Calu3 (cell line): ENCODE data around the gene CD248. TPM values are rescaled to one million over a fixed set of nuclear protein-coding genes. Genes with fewer than 3 reads are reported as not detected.

Experiments
- BruUV-seq: library from RNA; stranded (reverse); fragments of 400-500 nt; replicated peaks from 2 replicates; lab custom pipeline; 2021; lab: Mats Ljungman, UMichigan
- CTCF ChIA-PET: fragments of 300-600 bp; sonication (Branson Sonifier 250); formaldehyde crosslinking; loops from one replicate; lab custom pipeline; 2022; ENCODE audit warnings: antibody characterized with exemption; lab: Charles Lee
- DNase-seq: peaks from one replicate; pipeline ENCODE4 v3.0.0; 2022
- H3K27ac Mint-ChIP-seq: one replicate; pipeline ENCODE4 v1.8.0; 2022; ENCODE audit warnings: mixed read lengths; ENCODE audit not compliant: unreplicated experiment
- H3K27me3 Mint-ChIP-seq: one replicate; pipeline ENCODE4 v1.8.0; 2022; ENCODE audit warnings: mixed read lengths; ENCODE audit not compliant: unreplicated experiment
- H3K36me3 Mint-ChIP-seq: one replicate; pipeline ENCODE4 v1.8.0; 2022; ENCODE audit warnings: mild to moderate bottlenecking, moderate library complexity, mixed read lengths; ENCODE audit not compliant: insufficient read depth, unreplicated experiment
- H3K4me1 Mint-ChIP-seq: one replicate; pipeline ENCODE4 v1.8.0; 2022; ENCODE audit warnings: mild to moderate bottlenecking, low read depth, mixed read lengths; ENCODE audit not compliant: unreplicated experiment
- H3K4me3 Mint-ChIP-seq: one replicate; pipeline ENCODE4 v1.8.0; 2022; ENCODE audit warnings: mild to moderate bottlenecking, low read depth, moderate library complexity, mixed read lengths; ENCODE audit not compliant: unreplicated experiment
- H3K9me3 Mint-ChIP-seq: one replicate; pipeline ENCODE4 v1.8.0; 2022; ENCODE audit warnings: low read depth, mixed read lengths; ENCODE audit not compliant: unreplicated experiment
- intact Hi-C: fragments of 100-400 bp; cut with micrococcal nuclease; formaldehyde crosslinking; loops from one replicate; pipeline ENCODE4 v1.10.0; 2022; ENCODE audit not compliant: unreplicated experiment
- total RNA-seq: library from RNA; stranded (reverse); gene quantifications from 2 replicates; pipeline ENCODE4 v1.2.3, GENCODE V29; 2022
- TF ChIP-seq, protein P1 (sequence below): fragments of 200-600 bp; IDR thresholded peaks from one replicate; pipeline ENCODE4 v1.8.0; 2022; ENCODE audit warnings: antibody characterized with exemption; ENCODE audit not compliant: unreplicated experiment

The CD248 gene
- total RNA-seq, 1 experiment from 2014 or later: not detected

DNA sequence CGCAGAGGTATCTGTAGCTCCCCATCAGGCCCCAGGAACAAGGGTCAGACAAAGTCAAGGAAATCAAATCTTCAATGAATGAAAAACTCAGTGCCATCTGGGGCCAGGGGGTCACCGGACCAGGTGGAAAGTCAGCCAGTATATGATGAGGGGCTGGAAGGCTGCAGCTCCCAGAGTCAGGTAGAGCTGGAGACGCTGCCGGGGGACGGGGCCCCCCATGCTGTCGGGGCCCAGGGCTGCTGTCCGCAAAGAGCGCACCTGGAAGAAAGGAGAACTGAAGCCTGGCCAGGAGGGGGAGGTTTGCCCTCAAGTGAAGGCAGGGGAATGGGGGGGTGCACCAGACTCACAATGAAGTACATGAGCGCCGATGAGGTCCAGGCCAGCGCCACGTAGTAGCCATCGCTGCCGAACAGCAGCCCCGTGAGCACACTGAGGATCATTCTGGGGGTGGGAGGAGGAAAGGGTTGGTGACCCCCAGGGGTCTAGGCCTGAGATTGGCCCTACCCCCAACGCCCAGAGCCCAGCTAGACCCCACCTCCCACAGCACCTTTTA is 32.2 kb downstream of the CD248 start:
- H3K27ac Mint-ChIP-seq: no peak overlapping the region
- H3K4me1 Mint-ChIP-seq: peaks cover 15% of the 10 kb centered on the region
- no TSS peak for BruUV-seq
- no peak overlapping the region for H3K4me3 Mint-ChIP-seq
- H3K36me3 Mint-ChIP-seq: peaks cover 61% of the 10 kb centered on the region
- H3K27me3 Mint-ChIP-seq: peaks cover 17% of the 10 kb centered on the region
- CTCF ChIA-PET: interaction anchor here (0.5 to 0.7 kb wide), 2 partner anchors 30 to 375 kb away, joined by 3 to 10 read pairs; no protein-coding TSS in a partner anchor
- intact Hi-C loops: no loop called here
- H3K9me3 Mint-ChIP-seq: no peaks in the 10 kb centered on the region
- no peak for DNase-seq
- TF ChIP-seq, protein P1, sequence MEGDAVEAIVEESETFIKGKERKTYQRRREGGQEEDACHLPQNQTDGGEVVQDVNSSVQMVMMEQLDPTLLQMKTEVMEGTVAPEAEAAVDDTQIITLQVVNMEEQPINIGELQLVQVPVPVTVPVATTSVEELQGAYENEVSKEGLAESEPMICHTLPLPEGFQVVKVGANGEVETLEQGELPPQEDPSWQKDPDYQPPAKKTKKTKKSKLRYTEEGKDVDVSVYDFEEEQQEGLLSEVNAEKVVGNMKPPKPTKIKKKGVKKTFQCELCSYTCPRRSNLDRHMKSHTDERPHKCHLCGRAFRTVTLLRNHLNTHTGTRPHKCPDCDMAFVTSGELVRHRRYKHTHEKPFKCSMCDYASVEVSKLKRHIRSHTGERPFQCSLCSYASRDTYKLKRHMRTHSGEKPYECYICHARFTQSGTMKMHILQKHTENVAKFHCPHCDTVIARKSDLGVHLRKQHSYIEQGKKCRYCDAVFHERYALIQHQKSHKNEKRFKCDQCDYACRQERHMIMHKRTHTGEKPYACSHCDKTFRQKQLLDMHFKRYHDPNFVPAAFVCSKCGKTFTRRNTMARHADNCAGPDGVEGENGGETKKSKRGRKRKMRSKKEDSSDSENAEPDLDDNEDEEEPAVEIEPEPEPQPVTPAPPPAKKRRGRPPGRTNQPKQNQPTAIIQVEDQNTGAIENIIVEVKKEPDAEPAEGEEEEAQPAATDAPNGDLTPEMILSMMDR: no peak

DNA sequence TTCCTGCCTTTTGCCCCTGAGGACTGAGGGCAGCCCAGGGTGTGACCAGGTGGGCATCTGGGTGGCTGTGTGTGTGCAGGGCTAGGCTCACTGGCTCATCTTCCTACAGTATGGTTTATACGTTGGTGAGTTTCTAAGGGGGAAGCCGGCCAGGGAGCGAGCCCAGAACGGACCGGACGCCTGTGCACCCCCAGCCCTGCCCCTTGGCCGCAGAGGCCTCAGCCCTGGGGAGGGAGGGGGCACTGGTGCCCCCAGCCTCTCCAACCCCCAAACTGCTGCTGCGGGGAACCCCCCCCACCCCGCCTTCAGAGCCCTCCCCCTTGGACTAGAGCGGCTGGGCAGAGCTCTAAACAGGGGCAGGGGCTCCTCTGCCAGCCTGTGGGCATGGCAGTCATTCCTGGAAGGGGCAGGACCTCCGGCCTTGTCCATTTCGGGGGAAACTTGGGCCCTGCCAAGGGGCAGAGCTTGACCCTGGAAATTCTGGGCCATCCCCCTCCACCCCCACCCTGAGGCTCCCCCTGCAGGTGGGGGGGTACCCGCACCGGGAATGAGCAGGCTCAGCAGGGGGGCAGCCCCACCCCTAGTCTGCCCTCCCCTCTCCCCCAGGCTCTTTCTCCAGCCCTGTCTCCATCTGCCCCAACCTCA is 33.3 kb downstream of the CD248 start:
- DNase-seq: no peak
- peaks cover 27% of the 10 kb centered on the region for H3K27me3 Mint-ChIP-seq
- CTCF ChIA-PET: interaction anchor here (0.7 kb wide), 1 partner anchor 374 kb away, joined by 10 read pairs; no protein-coding TSS in a partner anchor
- BruUV-seq: no TSS peak
- TF ChIP-seq, protein P1: peak; percentile 27
- H3K9me3 Mint-ChIP-seq: no peaks in the 10 kb centered on the region
- intact Hi-C loops: no loop called here
- H3K36me3 Mint-ChIP-seq: peaks cover 53% of the 10 kb centered on the region
- H3K27ac Mint-ChIP-seq: no peak overlapping the region
- H3K4me1 Mint-ChIP-seq: peaks cover 15% of the 10 kb centered on the region
- H3K4me3 Mint-ChIP-seq: no peak overlapping the region

DNA sequence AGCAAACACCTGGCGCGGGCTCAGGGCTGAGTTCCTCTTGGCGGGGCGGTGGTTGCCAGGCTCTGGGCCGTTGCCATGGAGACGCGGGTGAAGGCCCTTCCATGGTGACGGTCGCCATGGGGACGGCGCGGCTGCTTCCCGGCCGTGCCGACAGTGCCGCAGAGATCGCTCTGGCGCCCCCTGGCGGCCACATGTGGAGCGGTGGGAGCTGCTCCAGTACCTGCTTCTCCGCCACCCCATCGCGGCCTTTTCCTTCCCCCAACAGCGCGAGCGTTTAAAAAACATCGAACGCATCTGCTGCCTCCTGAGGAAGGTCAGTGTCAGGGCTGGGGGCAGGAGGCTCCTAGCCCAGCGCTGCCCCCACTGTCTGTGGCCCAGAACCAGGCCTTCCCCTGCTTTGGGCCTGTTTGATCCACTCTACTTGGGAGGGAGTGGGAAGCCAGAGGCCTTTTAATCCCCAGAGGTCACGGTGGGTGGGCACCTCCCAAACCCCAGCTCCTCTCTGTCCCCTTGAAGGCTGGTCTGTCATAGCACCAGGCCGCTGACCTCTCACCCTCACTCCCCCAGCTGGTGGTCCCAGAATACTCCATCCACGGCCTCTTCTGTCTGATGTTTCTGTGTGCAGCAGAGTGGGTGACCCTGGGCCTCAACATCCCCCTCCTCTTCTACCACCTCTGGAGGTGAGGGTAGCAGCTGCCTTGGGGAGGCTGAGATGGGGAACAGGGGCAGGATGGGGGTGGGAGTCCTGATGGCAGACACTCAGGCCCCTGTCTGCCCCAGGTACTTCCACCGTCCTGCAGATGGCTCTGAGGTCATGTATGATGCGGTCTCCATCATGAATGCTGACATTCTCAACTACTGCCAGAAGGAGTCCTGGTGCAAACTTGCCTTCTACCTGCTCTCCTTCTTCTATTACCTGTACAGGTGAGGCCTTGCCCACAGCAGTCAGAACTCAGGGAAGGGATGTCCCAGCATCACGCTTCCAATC is 34.1 kb downstream of the CD248 start:
- TF ChIP-seq, protein P1: peak; percentile 92

DNA sequence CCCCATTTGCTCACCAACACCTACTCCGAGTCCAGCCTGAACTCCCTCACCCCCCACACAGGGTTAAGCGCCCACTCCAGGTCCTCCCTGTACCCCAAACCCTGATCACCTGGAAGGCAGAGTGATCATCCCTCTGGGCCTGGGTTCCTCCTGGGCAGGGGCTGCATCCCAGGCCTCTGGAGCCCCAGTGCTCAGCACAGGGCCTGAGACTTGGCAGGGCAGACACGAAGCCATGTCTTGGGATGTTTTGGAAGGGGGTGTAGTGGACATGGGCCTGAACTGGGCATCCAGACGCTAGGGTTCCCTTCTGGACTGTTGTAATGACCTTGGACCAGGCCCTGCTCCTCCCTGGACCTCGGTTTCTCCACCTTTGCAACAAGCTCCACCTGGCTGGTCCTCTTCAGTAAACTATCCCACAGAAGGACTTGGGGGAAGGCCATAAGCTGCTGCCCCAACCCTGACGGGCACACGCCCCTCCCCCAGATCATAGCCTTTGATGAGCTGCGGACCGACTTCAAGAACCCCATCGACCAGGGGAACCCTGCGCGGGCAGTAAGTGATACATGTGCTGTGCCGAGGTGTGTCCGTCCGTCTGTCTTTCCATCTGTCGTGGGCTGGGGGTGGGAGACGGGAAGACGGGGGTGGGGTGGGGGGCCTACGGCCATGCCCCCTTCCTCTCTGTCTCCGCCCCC is 34.9 kb downstream of the CD248 start:
- H3K27me3 Mint-ChIP-seq: peaks cover 29% of the 10 kb centered on the region
- intact Hi-C loops: no loop called here
- CTCF ChIA-PET: interaction anchor here (0.8 to 1.1 kb wide), 3 partner anchors 14 to 66 kb away, joined by 3 to 6 read pairs (median 3); no protein-coding TSS in a partner anchor

More for the DNA sequence above, 34.1 kb downstream of the CD248 start:
- Mint-ChIP-seq H3K9me3 (no peaks in the 10 kb centered on the region), H3K36me3 (peaks cover 47% of the 10 kb centered on the region), H3K4me3 (no peak overlapping the region), H3K27ac (peak overlapping the region; percentile 60), H3K27me3 (peaks cover 29% of the 10 kb centered on the region), H3K4me1 (peaks cover 15% of the 10 kb centered on the region)
- no TSS peak for BruUV-seq
- CTCF ChIA-PET: interaction anchor here (0.6 to 1.1 kb wide), 5 partner anchors 9 to 586 kb away, joined by 3 to 6 read pairs (median 3); partner anchors contain the start of gene TMEM151A
- peak; percentile 99 for DNase-seq
- intact Hi-C loops: no loop called here

More for the DNA sequence above, 34.9 kb downstream of the CD248 start:
- Mint-ChIP-seq H3K4me3 (no peak overlapping the region), H3K9me3 (no peaks in the 10 kb centered on the region), H3K36me3 (peaks cover 49% of the 10 kb centered on the region), H3K27ac (peak overlapping the region; percentile 60), H3K4me1 (peaks cover 15% of the 10 kb centered on the region)
- no peak for DNase-seq
- BruUV-seq: no TSS peak
- TF ChIP-seq, protein P1: no peak
